GM21529 (cell line): ENCODE measurements around the gene CHCT1.
"Not testable (repeated sequence)": the region's sequence is repeated elsewhere in the genome, so short reads cannot be mapped to it uniquely, and the experiment has no call there.

ENCODE experiments used
- ATAC-seq: cut with Tn5 transposase; IDR thresholded peaks from one replicate; pipeline ENCODE4 v1.9.1; 2021; ENCODE audit not compliant: unreplicated experiment

CHCT1 gene

DNA sequence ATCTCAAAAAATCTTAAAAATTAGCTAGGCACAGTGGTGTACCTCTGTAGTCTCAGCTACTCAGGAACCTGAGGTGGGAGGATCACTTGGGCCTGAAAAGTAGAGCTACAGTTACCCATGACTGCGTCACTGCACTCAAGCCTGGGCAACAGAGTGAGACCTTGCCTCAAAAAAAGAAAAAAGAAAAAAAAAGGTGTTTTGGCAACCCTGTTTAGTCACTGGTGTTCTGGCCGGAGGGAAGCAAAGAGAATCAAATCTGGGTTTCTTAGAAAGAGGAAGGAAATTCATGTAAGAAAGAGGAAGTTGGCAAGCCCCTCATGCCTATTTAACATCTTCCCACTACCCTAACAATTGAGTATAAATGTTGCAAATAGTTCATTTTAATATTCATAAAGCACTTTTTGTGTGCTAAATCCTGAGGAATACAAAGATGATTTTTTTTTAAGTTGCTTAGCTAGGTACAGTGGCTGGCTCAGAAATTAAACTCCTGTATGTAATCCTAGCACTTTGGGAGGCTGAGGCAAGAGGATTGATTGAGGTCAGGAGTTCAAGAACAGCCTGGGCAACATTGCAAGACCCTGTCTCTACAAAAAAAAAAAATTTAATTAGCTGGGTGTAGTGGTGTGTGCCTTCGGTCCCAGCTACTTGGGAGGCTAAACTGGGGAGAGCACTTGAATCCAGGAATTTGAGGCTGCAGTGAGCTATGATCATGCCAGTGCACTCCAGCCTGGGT is 23.9 kb upstream of the CHCT1 start:
- peak; percentile 53 for ATAC-seq

DNA sequence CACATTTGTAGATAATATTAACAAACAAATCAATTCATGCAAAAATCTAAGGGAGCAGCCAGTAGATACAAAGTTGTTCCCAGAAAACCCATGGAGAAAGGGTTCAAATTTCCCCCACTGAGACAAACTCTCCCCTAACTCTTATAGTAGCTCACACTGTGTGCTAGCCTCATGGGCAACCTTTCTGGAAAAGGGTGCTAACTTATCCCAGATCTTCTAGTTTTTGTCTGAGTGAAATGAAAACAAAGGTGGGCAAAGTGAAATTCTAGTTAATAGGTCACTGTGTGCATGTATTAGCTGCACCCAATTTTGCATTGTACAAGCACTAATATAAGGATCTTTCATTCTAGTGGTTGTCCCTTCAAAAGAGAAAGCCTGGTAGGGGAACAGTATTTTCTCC is 20.5 kb upstream of the CHCT1 start:
- ATAC-seq, result no peak

DNA sequence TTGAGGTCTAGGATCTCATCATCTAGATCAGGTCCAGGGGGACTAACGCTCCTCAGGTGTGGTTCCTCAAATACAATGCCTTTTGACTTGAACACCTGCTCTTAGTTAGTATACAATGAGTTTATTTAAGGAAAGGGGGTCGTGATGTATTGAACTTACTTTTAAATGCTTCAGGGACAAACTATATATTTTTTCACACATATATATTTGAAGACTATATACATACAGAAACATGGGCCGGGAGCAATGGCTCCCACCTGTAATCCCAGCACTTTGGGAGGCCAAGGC is 18.8 kb upstream of the CHCT1 start:
- no peak for ATAC-seq

DNA sequence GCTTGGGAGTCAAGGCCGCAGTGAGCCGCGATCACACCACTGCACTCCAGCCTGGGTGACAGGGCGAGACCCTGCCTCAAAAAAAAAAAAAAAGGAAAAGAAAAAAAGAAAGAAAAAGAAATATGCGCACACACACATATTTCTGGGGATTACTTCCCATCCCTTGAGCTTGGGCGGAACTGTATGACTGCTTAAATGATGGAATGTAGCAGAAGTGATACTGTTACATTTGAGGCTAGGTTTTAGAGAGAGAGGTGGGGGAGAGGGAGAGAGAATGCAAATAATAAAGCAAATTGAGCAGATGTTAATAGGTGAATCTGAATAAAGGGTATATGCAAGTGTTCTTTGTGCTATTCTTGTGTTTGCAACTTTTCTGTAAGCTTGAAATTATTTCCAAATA is 18.3 kb upstream of the CHCT1 start:
- ATAC-seq, result no peak

DNA sequence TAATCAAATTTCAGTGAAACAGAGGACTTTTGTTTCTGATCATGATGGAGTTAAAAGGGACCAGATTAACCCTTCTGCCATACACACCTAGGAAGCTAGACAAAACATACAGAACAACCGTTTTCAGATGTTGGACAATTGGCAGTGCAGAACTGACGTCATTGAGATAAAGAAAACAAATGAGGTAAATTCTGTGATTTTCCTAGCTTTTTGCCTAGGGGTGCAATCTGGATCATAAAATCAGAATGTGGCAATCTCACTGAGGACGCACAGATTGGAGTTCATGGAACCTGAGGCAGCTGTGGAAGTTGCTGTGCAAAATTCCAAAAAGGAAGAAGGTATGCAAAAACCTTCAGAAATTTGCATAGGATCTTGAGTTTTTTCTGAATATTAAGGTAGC is 15.4 kb upstream of the CHCT1 start:
- ATAC-seq, result no peak

DNA sequence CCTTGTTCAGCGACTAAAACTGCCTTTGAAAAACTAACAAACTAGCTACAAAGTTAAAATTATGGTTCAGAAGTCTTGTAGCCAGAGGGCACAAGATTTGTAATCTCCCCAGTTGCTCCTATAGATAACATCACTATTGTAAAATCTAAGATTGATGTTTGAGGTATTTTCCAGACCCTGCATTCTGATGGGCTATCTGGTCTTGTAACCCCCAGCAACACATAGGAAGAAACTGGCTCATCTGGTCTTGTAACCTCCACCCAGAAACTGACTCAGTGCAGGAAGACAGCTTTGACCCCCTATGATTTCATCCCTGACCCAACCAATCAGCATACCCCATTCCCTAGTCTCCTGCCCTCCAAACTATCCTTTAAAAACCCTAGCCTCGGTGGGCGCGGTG is 12.3 kb upstream of the CHCT1 start:
- no peak for ATAC-seq

DNA sequence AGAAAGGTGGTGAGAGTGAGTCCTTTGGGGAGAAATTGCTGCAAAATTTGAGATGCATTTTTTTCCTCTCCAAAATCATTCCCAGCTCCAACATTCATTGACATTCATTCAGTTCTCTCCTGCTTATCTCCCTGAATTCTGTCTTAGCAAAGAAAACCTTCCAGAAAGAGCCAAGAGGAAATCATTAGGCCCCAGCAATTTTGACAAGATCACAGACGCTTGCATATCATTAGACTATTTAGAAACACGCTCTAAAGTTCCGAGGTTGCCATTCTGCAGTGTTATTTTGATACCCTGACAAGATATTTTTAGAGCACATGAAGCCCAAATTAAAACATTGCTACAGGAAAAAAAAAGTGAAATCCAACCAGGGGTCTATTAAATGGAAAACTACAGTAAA is 9.6 kb upstream of the CHCT1 start:
- ATAC-seq, result no peak

DNA sequence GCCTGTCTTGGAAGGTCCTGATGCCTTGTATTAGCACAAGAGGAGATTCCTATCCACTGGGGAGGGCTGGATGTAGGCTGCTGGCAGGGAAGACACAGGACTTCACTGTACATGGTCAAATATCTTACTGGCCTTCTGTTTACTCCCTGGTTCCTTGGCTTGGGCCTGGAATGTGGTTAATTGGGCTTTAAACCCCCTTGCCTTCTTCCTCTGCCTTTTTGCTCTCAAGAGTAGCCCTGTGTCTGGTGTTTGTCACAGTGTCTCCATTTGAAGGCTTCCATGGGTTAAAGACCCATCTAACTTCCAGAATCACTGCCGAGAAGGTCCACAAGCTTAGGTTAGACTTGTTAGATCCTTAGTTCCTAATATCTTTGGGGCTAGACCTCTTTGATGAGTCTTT is 7.1 kb upstream of the CHCT1 start:
- ATAC-seq, result no peak

DNA sequence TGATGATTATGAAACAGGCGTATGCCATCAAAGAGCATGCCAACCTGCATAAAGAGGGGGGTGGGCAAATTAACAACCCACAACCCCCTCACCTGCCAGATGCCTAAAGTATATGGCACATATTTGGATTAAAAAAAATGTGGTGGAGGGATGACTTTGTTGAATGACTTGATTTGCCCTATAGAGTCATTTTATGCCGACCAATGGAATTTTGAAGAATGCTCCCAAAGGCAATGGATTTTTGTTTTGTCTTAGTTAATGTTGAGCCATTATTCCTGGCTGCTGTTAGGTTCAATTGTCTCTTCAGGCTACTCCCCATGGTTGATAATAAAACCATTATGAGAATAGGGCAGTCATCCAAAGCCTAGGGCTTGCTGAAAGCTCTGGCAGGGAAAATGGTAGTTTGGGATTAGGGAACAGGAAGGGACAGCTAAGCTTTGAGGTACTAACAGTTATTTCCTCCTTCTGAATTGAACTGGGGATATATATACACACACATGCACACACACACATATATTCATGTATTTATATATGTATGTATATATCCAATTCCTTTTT is 5.8 kb upstream of the CHCT1 start:
- no peak for ATAC-seq

DNA sequence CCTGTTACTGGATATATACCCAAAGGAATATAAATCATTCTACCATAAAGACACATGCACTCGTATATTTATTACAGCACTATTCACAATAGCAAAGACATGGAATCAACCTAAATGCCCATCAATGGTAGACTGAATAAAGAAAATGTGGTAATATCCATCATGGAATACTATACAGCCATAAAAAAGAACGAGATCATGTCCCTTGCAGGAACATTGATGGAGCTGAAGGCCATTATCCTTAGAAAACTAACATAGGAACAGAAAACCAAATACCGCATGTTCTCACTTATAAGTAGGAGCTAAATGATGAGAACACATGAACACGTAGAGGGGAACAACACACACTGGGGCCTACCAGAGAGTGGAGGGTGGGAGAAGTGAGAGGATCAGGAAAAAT is 3.3 kb upstream of the CHCT1 start:
- ATAC-seq, result not testable (repeated sequence)

DNA sequence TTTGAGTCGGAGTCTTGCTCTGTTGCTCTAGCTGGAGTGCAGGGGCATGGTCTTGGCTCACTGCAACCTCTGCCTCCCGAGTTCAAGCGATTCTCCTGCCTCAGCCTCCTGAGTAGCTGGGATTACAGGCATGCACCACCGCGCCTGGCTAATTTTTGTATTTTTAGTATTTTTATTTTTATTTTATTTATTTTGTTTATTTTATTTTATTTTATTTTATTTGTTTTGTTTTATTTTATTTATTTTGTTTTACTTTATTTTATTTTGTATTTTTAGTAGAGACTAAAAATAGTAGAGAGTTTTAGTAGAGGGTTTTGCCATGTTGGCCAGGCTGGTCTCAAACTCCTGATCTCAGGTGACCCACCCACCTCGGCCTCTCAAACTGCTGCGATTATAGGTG is 2.4 kb upstream of the CHCT1 start:
- not testable (repeated sequence) for ATAC-seq

DNA sequence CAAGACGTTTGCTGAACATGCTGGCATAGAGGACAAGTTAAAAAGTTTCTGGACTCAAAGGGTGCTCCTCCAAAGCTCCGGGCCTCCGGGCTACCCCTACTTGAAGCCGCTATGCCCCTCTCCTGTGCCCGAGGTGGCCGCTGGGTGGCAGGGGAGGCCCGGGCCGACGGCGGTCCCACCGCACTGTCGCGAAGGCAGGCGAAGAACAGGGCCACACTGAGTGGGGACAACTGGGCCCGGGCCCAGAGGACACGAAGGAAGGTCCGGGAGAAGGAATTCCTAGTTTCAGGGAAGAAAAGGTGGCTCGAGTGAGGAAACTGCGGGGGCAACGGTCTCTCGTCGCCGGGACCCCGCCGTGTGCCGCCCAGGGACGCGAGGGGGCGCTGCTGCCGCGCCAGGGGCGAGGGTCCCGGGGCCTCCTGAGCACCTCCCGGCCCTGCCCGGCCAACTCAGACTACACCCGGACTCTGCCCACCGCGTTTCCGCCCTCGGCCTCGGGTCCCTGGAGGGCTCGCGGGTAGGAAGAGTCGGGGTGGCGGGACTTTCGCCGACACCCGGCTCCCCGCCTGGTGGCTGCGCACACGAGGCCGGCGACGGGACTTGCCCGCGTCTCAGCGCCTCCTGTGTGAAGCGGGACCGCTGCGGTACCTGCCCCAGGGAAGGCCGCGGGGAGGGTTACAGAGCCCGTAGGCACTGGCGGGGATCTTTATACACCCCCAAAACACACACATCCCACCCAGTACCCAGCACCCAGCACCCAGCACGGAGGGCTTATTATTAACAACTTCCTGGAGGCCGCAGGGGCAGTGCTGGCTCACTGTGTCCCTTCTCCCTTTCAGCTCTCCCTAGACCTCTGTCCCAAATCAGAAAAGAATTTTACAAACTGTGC is 772 bp upstream of the CHCT1 start:
- peak; percentile 90 for ATAC-seq

DNA sequence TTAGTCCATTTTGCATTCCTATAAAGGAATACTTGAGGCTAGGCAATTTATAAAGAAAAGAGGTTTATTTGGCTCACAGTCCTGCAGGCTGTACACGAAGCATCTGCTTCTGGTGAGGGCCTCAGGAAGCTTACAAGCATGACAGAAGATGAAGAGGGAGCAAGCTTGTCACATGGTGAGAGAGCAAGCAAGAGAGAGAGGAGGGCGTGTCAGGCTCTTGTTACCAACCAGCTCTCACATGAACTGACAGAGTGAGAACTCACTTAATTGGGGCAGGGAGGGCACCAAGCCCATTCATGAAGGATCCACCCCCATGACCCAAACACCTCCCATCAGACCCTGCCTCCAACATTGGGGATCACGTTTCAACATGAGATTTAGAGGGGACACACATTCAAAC is 1.6 kb downstream of the CHCT1 start:
- no peak for ATAC-seq

DNA sequence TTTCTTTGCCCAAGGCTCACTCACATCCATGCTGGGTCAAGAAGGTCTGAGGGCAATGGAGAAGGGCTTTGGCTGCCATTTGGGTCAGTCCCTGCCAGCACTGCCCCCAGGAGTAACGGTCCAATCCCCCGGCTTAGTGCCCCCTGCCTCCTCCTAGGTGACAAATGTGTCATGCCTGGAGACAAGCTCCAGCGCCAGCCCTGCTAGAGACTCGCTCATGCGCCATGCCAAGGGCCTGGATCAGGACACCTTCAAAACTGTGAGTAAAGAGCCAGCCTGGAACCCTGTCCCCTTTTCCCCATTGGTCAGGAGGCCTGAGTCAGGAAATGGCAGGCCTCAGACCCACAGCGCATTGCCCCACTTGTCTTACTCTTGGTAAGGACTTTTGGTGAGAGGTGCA is 3.3 kb downstream of the CHCT1 start:
- no peak for ATAC-seq

DNA sequence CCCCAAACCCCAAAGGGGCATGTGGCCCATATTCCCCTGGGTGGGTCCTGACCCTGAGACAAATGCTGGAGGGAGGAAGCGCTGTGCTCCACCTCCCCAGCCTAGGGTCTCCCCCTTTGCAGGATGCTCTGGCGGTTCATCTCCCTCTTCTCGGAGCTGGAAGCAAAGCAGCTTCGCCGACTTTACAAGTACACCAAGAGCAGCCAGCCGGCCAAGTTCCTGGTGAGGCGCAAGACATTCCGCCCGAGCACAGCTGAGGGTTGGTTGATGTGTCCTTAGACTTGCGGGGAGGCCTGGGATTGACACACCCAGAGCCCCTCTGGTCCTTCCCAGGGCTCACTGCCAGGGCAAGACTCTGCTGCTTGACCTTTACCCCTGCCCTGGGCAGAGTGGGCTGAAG is 4.3 kb downstream of the CHCT1 start:
- no peak for ATAC-seq

DNA sequence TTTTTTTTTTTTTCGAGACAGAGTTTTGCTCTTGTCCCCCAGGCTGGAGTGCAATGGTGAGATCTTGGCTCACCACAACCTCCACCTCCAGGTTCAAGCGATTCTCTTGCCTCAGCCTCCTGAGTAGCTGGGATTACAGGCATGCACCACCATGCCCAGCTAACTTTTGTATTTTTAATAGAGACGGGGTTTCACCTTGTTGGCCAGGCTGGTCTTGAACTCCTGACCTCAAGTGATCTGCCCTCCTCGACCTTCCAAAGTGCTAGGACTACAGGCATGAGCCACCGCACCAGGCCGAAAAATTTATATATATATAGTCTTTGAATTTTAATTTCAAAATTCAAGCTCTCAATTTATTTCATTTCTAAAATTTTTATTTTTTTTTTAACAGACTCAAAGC is 6.2 kb downstream of the CHCT1 start:
- not testable (repeated sequence) for ATAC-seq

DNA sequence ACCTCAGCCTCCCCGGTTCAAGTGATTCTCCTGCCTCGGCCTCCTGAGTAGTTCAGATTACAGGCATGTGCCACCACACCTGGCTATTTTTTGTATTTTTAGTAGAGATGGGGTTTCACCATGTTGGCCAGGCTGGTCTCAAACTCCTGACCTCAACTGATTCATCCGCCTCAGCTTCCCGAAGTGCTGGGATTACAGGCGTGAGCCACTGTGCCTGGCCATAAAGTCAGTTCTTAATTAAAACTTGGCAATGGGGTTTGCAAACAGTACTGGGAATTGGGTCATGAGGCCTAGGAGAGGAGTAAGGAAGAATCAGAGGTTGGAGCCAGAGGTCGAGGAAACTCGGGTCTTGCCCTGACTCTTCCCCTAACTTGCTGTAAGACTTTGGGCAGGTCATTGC is 8.3 kb downstream of the CHCT1 start:
- ATAC-seq, result not testable (repeated sequence)

DNA sequence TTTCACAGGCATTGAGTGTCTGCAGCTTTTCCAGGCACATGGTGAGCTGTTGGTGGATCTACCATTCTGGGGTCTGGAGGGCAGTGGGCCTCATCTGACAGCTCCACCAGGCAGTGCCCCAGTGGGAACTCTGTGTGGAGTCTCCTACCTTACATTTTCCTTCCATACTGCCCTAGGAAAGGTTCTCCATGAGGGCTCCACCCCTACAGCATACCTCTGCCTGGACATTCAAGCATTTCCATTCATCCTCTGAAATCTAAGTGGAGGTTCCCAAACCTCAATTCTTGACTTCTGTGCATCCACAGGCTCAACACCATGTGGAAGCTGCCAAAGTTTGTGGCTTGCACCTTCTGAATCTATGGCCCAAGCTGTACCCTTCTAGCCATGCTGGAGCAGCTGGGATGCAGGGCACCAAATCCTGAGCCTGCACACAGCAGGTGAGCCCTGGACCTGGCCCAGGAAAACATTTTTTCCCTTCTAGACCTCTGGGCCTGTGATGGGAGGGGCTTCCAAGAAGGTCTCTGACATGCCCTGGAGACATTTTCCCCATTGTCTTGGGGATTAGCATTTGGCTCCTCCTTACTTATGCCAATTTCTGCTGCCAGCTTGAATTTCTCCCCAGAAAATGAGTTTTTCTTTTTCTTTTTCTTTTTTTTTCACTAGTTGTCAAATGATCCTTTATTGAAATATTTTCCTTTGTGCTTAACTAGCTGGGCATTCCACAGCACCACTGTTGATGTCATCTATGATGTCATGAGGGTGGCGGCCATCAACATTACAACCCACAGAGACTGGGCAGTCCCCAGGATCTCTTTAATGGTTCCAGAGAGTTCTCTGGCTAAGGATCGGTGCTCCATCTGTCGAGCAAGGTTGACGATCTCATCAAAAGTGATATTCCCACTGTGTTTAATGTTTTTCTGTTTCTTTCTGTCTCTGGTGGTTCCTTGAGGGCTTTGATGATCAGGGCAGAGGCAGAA is 11.0 kb downstream of the CHCT1 start:
- ATAC-seq, result not testable (repeated sequence)

DNA sequence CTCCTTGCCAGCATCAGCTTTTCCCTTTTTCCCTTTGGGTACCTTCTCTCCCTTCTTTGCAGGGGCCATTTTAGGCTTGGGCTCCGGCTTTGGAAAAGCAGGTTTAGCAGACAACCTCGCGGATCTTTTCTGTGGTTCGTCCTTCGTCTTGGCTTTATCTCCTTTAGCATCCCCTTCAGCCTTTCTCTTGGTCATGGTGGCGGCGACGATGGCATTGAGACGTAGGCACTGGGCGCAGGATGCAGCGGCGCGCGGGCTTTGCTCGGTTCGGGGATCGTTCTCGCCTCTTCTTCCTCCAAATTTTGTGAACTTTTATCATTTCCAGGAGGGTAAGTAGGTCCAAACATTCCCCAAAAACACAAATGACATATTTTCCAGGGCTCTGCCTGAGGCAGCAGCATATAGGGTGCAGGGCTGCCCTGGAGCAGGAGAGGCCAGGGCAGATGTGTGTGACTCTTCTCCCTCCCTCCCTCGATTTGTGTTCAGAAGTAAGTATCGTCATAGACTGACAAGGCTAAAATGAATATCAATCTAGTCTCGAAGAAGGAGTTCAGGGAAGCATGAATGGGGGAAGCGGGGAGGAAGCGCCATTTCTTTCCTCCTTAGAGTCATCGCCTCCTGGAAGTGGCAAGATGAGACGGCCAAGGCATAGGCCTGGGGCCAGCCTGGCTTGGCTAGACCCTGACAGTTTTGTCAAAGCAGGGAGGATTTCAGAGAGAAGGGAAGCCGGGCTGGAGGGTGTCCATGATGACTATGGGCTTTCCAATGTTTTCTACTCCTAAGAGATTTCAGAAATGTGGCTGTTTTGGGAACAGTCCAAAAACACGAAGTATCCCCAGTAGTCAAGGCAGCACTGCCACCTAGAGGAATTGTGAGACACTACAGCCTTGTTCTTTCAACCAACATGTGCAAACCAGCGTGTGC is 13.2 kb downstream of the CHCT1 start:
- ATAC-seq, result no peak

DNA sequence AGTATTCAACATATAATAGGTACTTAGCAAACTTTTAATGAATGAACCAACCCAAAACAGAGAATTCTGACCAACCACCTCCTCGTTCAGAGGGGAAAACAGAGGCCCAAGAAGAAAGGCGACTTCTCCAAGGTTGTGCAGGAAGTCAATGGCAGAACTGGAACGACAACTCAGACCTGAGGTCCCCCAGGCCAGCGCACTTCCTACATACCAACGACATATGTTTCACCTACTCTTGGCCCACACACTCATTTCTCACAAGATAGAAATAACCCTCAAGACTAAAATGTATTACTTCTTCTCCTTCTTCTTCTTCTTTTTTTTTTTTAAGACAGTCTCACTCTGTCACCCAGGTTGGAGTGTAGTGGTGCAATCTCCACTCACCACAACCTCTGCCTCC is 14.4 kb downstream of the CHCT1 start:
- ATAC-seq, result no peak
